ENCODE data around the gene STK39. TPM values are rescaled to one million over a fixed set of nuclear protein-coding genes. Genes with fewer than 3 reads are reported as not detected.
A peak's percentile ranks its signal among the peaks of the same experiment; 100 is the strongest.

The STK39 gene
- total RNA-seq, 1 donor from 2014 or later: 26.9 TPM

- Mint-ChIP-seq H3K4me1 (ENCODE audit: unreplicated experiment) (peaks cover 11% of the 10 kb centered on the region), H3K27ac (ENCODE audit: unreplicated experiment) (no peak overlapping the region), H3K27me3 (ENCODE audit: unreplicated experiment) (no peaks in the 10 kb centered on the region), H3K36me3 (ENCODE audit: unreplicated experiment) (peaks cover 9% of the 10 kb centered on the region), H3K9me3 (ENCODE audit: unreplicated experiment) (no peaks in the 10 kb centered on the region), H3K4me3 (ENCODE audit: unreplicated experiment) (no peak overlapping the region)
- TF ChIP-seq, protein P1, sequence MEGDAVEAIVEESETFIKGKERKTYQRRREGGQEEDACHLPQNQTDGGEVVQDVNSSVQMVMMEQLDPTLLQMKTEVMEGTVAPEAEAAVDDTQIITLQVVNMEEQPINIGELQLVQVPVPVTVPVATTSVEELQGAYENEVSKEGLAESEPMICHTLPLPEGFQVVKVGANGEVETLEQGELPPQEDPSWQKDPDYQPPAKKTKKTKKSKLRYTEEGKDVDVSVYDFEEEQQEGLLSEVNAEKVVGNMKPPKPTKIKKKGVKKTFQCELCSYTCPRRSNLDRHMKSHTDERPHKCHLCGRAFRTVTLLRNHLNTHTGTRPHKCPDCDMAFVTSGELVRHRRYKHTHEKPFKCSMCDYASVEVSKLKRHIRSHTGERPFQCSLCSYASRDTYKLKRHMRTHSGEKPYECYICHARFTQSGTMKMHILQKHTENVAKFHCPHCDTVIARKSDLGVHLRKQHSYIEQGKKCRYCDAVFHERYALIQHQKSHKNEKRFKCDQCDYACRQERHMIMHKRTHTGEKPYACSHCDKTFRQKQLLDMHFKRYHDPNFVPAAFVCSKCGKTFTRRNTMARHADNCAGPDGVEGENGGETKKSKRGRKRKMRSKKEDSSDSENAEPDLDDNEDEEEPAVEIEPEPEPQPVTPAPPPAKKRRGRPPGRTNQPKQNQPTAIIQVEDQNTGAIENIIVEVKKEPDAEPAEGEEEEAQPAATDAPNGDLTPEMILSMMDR (IDR thresholded peaks at IDR 0.05): no peak
- DNase-seq (ENCODE audit: extremely low spot score, unreplicated experiment): no peak
These were observed 259.8 kb downstream of the STK39 start for GRCh38 chr2:167987558-167987957.

DNA sequence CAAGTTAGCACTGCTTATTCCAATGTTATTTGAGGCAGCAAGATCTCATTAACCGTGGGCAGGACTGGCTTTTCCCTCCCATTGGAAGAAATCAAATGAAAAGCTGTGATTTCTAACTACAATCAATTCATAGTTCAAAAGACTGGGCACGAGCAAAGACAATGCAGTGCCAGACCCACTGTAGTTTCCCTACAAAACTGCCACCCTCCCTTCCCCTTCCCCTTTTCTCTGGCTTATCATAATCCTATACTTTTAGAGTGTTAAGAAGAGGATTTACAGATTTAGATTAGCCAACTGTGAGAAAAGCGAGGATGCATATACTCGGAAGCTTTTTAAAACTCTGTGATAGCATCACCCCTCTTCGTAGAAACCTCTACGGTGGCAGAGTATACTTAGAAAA, 260.4 kb downstream of the STK39 start:
- no peak for DNase-seq (ENCODE audit: extremely low spot score, unreplicated experiment)
- no peak overlapping the region for H3K4me3 Mint-ChIP-seq (ENCODE audit: unreplicated experiment)
- H3K4me1 Mint-ChIP-seq (ENCODE audit: unreplicated experiment): peaks cover 10% of the 10 kb centered on the region
- H3K9me3 Mint-ChIP-seq (ENCODE audit: unreplicated experiment): no peaks in the 10 kb centered on the region
- H3K36me3 Mint-ChIP-seq (ENCODE audit: unreplicated experiment): peaks cover 9% of the 10 kb centered on the region
- H3K27ac Mint-ChIP-seq (ENCODE audit: unreplicated experiment): no peak overlapping the region
- no peaks in the 10 kb centered on the region for H3K27me3 Mint-ChIP-seq (ENCODE audit: unreplicated experiment)
- TF ChIP-seq, protein P1 (IDR thresholded peaks at IDR 0.05): no peak

- Mint-ChIP-seq H3K36me3 (ENCODE audit: unreplicated experiment) (peaks cover 11% of the 10 kb centered on the region), H3K27ac (ENCODE audit: unreplicated experiment) (peak overlapping the region; percentile 2), H3K9me3 (ENCODE audit: unreplicated experiment) (no peaks in the 10 kb centered on the region), H3K27me3 (ENCODE audit: unreplicated experiment) (no peaks in the 10 kb centered on the region), H3K4me1 (ENCODE audit: unreplicated experiment) (peaks cover 10% of the 10 kb centered on the region), H3K4me3 (ENCODE audit: unreplicated experiment) (no peak overlapping the region)
- no peak for DNase-seq (ENCODE audit: extremely low spot score, unreplicated experiment)
- TF ChIP-seq, protein P1 (IDR thresholded peaks at IDR 0.05): no peak
These were observed 261.2 kb downstream of the STK39 start for GRCh38 chr2:167986223-167986622.

GRCh38 chr2:167981945-167982344, 265.4 kb downstream of the STK39 start:
- Mint-ChIP-seq H3K27ac (ENCODE audit: unreplicated experiment) (no peak overlapping the region), H3K4me3 (ENCODE audit: unreplicated experiment) (no peak overlapping the region), H3K9me3 (ENCODE audit: unreplicated experiment) (no peaks in the 10 kb centered on the region), H3K27me3 (ENCODE audit: unreplicated experiment) (no peaks in the 10 kb centered on the region), H3K36me3 (ENCODE audit: unreplicated experiment) (peaks cover 18% of the 10 kb centered on the region), H3K4me1 (ENCODE audit: unreplicated experiment) (peaks cover 10% of the 10 kb centered on the region)
- TF ChIP-seq, protein P1 (IDR thresholded peaks at IDR 0.05): no peak
- DNase-seq (ENCODE audit: extremely low spot score, unreplicated experiment): no peak

DNA sequence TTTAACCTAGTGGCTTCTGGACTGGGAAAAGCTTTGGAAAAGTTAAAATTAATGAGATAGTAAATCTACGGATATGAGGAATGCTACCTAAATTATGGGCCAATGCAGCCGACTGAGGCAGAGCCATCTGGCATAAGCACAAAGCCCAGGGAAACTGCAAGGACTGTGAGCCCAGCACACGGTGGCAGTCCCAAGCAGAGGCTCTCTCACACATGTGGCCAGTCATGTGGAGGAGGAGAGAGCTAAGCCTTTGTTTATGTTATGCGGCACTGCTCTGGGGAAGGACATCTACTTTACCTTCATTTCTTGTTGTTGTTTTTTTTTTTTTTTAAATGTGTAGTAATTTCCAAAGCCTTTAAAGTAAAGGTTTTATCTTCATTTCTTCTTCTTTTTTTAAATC, 267.0 kb downstream of the STK39 start:
- no peaks in the 10 kb centered on the region for H3K9me3 Mint-ChIP-seq (ENCODE audit: unreplicated experiment)
- H3K4me3 Mint-ChIP-seq (ENCODE audit: unreplicated experiment): no peak overlapping the region
- no peak overlapping the region for H3K27ac Mint-ChIP-seq (ENCODE audit: unreplicated experiment)
- no peaks in the 10 kb centered on the region for H3K4me1 Mint-ChIP-seq (ENCODE audit: unreplicated experiment)
- peaks cover 18% of the 10 kb centered on the region for H3K36me3 Mint-ChIP-seq (ENCODE audit: unreplicated experiment)
- DNase-seq (ENCODE audit: extremely low spot score, unreplicated experiment): no peak
- H3K27me3 Mint-ChIP-seq (ENCODE audit: unreplicated experiment): no peaks in the 10 kb centered on the region
- TF ChIP-seq, protein P1 (IDR thresholded peaks at IDR 0.05): no peak
